ENCODE data around the gene CSNK2A2. TPM values are rescaled to one million over a fixed set of nuclear protein-coding genes. Genes with fewer than 3 reads are reported as not detected.

Gene CSNK2A2
- total RNA-seq, 1 donor from 2014 or later: 79.4 TPM

GRCh38 chr16:58109330-58109729 lies 88.6 kb downstream of the CSNK2A2 start:
- TF ChIP-seq CTCF (conservative IDR thresholded peaks at IDR 0.05): no peak
- no peaks in the 10 kb centered on the region for H3K27me3 Mint-ChIP-seq
- H3K4me3 Mint-ChIP-seq: no peak overlapping the region
- no peaks in the 10 kb centered on the region for H3K9me3 Mint-ChIP-seq
- no peak for DNase-seq (ENCODE audit: extremely low spot score, unreplicated experiment)
- peaks cover 29% of the 10 kb centered on the region for H3K4me1 Mint-ChIP-seq (ENCODE audit: unreplicated experiment)
- no peak overlapping the region for H3K27ac Mint-ChIP-seq
- H3K36me3 Mint-ChIP-seq: peaks cover 18% of the 10 kb centered on the region

Other genes starting within 250 kb of the CSNK2A2 start
- 0.19 and 2.3 TPM in 2 replicates for gene CNGB1, start 227.0 kb downstream of the CSNK2A2 start, total RNA-seq (ENCODE audit: low replicate concordance)
- gene ZNF319, start 197.4 kb downstream of the CSNK2A2 start, total RNA-seq (ENCODE audit: low replicate concordance): 13.7 and 14.2 TPM in 2 replicates
- gene USB1, start 196.7 kb downstream of the CSNK2A2 start, total RNA-seq (ENCODE audit: low replicate concordance): 39.7 and 42.9 TPM in 2 replicates
- gene MMP15, start 172.4 kb downstream of the CSNK2A2 start, total RNA-seq (ENCODE audit: low replicate concordance): 33.2 and 46.3 TPM in 2 replicates
- 37.2 and 41.7 TPM in 2 replicates for gene CFAP20, start 68.7 kb downstream of the CSNK2A2 start, total RNA-seq (ENCODE audit: low replicate concordance)
- not detected in 2 replicates for gene PRSS54, start 96.9 kb upstream of the CSNK2A2 start, total RNA-seq (ENCODE audit: low replicate concordance)
- 6.3 and 14.7 TPM in 2 replicates for gene GINS3, start 194.4 kb upstream of the CSNK2A2 start, total RNA-seq (ENCODE audit: low replicate concordance)